ENCODE results near the gene FBLN7.
A peak's percentile ranks its signal among the peaks of the same experiment; 100 is the strongest.
"Not testable (repeated sequence)": the region's sequence is repeated elsewhere in the genome, so short reads cannot be mapped to it uniquely, and the experiment has no call there.

FBLN7 gene

GRCh38 chr2:112201696-112202430 lies 63.7 kb downstream of the FBLN7 start:
- ATAC-seq, result no peak
- Mint-ChIP-seq H3K9me3 (peaks cover 16% of the 10 kb centered on the region), H3K4me1 (peaks cover 10% of the 10 kb centered on the region), H3K4me3 (no peak overlapping the region), H3K27me3 (no peaks in the 10 kb centered on the region), H3K27ac (no peak overlapping the region), H3K36me3 (peaks cover 6% of the 10 kb centered on the region)

GRCh38 chr2:112204411-112204810 lies 66.2 kb downstream of the FBLN7 start:
- no peak overlapping the region for H3K4me3 Mint-ChIP-seq
- H3K36me3 Mint-ChIP-seq, result peaks cover 7% of the 10 kb centered on the region
- ATAC-seq, result no peak
- H3K27ac Mint-ChIP-seq, result no peak overlapping the region
- H3K27me3 Mint-ChIP-seq, result no peaks in the 10 kb centered on the region
- H3K9me3 Mint-ChIP-seq, result peaks cover 15% of the 10 kb centered on the region
- peaks cover 3% of the 10 kb centered on the region for H3K4me1 Mint-ChIP-seq

GRCh38 chr2:112207905-112208304 lies 69.7 kb downstream of the FBLN7 start:
- not testable (repeated sequence) for H3K4me1 Mint-ChIP-seq, H3K4me3 Mint-ChIP-seq, H3K27ac Mint-ChIP-seq, H3K27me3 Mint-ChIP-seq, ATAC-seq
- peaks cover 13% of the 10 kb centered on the region for H3K9me3 Mint-ChIP-seq
- peaks cover 35% of the 10 kb centered on the region for H3K36me3 Mint-ChIP-seq

- Mint-ChIP-seq H3K4me1 (peaks cover 6% of the 10 kb centered on the region), H3K36me3 (peaks cover 41% of the 10 kb centered on the region), H3K9me3 (peaks cover 7% of the 10 kb centered on the region), H3K27ac (no peak overlapping the region), H3K4me3 (no peak overlapping the region), H3K27me3 (no peaks in the 10 kb centered on the region)
- ATAC-seq, result no peak
These were observed 78.0 kb downstream of the FBLN7 start for GRCh38 chr2:112216167-112216566.

DNA sequence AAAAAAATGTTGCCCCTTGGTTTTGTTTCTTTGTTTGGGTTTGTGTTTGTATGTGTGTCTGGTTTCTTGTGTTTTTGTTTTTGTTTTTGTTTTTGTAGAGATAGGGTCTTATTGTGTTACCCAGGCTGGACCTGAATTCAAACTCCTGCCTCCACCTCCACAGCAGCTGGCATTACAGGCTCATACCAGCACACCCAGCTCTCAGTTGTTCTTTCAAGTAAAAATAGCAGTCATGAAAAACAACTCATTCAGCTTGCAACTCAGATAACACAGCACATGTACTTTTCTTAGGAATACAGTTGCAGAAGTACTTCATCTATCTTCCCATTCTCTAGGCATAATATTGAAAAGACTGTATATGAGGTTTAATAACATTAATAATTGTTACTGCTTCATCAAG lies 79.7 kb downstream of the FBLN7 start:
- Mint-ChIP-seq H3K4me1 (peaks cover 17% of the 10 kb centered on the region), H3K36me3 (peaks cover 28% of the 10 kb centered on the region), H3K4me3 (no peak overlapping the region), H3K27ac (no peak overlapping the region), H3K27me3 (no peaks in the 10 kb centered on the region), H3K9me3 (peaks cover 15% of the 10 kb centered on the region)
- ATAC-seq, result no peak

- Mint-ChIP-seq H3K27ac (no peak overlapping the region), H3K36me3 (peaks cover 25% of the 10 kb centered on the region), H3K27me3 (no peaks in the 10 kb centered on the region), H3K4me1 (peaks cover 17% of the 10 kb centered on the region), H3K9me3 (peaks cover 13% of the 10 kb centered on the region), H3K4me3 (no peak overlapping the region)
- ATAC-seq, result no peak
These were observed 82.0 kb downstream of the FBLN7 start for GRCh38 chr2:112220186-112220585.

GRCh38 chr2:112220831-112221230 lies 82.6 kb downstream of the FBLN7 start:
- no peak for ATAC-seq
- H3K4me3 Mint-ChIP-seq, result no peak overlapping the region
- H3K9me3 Mint-ChIP-seq, result peaks cover 13% of the 10 kb centered on the region
- H3K4me1 Mint-ChIP-seq, result peaks cover 17% of the 10 kb centered on the region
- no peaks in the 10 kb centered on the region for H3K27me3 Mint-ChIP-seq
- no peak overlapping the region for H3K27ac Mint-ChIP-seq
- H3K36me3 Mint-ChIP-seq, result peaks cover 24% of the 10 kb centered on the region

GRCh38 chr2:112229348-112229747 lies 91.2 kb downstream of the FBLN7 start:
- ATAC-seq, result no peak
- no peaks in the 10 kb centered on the region for H3K9me3 Mint-ChIP-seq
- peaks cover 56% of the 10 kb centered on the region for H3K36me3 Mint-ChIP-seq
- no peaks in the 10 kb centered on the region for H3K27me3 Mint-ChIP-seq
- peak overlapping the region; percentile 17 for H3K27ac Mint-ChIP-seq
- H3K4me1 Mint-ChIP-seq, result no peaks in the 10 kb centered on the region
- no peak overlapping the region for H3K4me3 Mint-ChIP-seq

- no peaks in the 10 kb centered on the region for H3K9me3 Mint-ChIP-seq
- H3K4me1 Mint-ChIP-seq, result no peaks in the 10 kb centered on the region
- no peak overlapping the region for H3K27ac Mint-ChIP-seq
- peaks cover 48% of the 10 kb centered on the region for H3K36me3 Mint-ChIP-seq
- H3K27me3 Mint-ChIP-seq, result no peaks in the 10 kb centered on the region
- no peak overlapping the region for H3K4me3 Mint-ChIP-seq
- no peak for ATAC-seq
These were observed 92.2 kb downstream of the FBLN7 start for GRCh38 chr2:112230371-112230770.

Measured in stimulated activated memory B cell treated with anti-CD40 and anti-IgM and Interleukin-4, amounts not matched to agents 10 μg/mL and 1 μg/mL and 100 μg/mL, for 72 hours (primary cell).